GM19239 (cell line): ENCODE data around the gene TYSND1.
A peak's percentile ranks its signal among the peaks of the same experiment; 100 is the strongest.
"Not testable (repeated sequence)": the region's sequence is repeated elsewhere in the genome, so short reads cannot be mapped to it uniquely, and the experiment has no call there.

Source experiments
- DNase-seq: peaks from one replicate; pipeline ENCODE4 v3.0.0; 2011; ENCODE audit warnings: low spot score; ENCODE audit not compliant: insufficient read length
- FAIRE-seq: peaks from 2 replicates; lab custom pipeline; 2011; peaks lifted over from hg19 to GRCh38; lab: Jason Lieb, UNC

The TYSND1 gene

DNA sequence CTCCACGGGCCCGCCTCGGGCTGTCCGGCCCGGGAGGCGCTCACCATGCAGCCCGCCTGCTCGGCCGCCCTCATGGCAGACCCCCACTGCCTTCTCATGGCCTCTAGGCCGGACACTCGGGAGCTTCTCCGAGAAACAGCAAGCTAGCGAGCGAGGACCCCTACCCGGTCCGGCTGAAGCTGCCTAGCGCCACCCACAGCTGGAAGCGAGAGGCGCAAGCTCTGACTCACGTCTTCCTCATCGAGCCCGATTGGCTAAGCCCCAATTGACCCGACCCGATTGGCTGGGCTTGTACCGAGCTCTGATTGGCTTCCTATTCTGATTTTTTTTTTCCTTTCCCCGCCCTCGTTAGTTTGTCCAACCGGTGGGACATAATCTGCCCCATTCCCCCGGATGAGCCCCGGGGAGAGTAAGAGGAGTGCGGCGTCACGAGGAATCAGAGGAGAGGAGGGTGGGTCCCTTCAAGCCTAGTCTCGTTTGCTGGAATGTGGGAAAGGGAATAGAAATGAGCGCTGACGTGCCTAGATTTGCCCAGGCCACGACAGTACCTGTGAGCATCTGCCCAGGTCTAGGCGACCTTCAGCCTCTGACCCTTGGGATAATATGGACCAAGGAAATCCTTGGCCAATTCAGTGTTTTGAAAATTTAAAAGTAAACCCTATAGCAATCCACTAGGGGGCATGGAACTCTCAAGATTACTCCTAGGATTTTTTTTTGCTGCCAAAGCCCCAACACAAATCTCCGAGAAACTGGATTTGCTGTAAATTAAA, at the start of gene TYSND1:
TYSND1 (minus strand) TSS at position 212 of the 770 bp plus-strand sequence; CDS start at position 98, 114 bp downstream.
- DNase-seq (peak; percentile 96), FAIRE-seq (peak; percentile 97)

GRCh38 chr10:70193391-70193844, 46.9 kb upstream of the TYSND1 start:
- FAIRE-seq: no peak
- no peak for DNase-seq

- no peak for FAIRE-seq
- no peak for DNase-seq
Measured at GRCh38 chr10:70192326-70192968, 45.9 kb upstream of the TYSND1 start.

DNA sequence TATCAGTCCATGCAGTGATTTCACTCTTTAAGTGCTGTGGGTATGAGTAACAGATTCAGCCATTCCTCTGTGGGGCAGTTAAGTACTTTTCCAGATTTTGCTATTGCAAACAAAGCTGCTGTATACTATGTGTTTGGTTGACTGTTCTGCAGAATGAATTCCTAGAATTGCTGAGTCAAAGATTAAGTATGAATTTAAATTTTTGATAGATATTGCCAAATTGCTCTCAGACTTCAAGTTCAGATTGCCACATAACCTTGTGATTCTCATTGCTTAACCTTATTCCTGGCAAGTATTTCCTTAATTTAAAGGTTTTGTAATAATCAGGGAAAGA, 45.4 kb upstream of the TYSND1 start:
- FAIRE-seq: no peak
- no peak for DNase-seq

DNA sequence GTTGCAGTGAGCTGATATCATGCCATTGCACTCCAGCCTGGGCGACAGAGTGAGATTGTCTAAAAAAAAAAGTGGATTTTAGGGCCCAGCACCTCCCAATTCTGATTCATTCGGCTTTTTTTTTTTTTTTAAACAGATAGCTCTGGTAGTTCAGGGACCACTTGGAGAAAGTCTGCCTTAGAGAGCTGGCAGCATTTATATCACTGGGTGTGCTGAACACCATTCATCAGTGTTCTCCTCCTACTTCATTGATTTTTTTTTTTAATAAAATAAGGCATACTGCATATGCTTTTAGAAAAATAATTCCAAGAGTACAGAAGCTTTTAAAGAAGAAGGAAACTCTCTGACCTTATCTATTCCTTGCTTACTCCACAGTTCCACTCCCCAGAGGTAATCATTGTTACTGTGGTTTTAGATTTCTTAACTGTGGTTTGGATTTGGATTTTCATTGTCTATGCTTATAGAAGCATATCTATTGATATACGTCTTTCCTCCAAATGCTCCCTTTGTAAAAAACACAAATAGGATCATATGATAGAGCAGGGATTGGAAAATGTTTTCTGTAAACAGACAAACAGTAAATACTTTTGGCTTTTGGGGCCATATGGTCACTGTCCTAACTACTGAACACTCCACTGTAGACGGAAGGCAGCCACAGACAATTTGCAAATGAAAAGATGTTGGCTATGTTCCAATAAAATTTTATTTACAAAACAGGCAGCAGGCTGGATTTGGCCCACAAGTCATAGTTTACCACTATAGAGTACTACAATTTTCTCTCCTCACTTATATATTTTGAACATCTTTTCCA, 44.9 kb upstream of the TYSND1 start:
- FAIRE-seq (no peak), DNase-seq (no peak)

DNA sequence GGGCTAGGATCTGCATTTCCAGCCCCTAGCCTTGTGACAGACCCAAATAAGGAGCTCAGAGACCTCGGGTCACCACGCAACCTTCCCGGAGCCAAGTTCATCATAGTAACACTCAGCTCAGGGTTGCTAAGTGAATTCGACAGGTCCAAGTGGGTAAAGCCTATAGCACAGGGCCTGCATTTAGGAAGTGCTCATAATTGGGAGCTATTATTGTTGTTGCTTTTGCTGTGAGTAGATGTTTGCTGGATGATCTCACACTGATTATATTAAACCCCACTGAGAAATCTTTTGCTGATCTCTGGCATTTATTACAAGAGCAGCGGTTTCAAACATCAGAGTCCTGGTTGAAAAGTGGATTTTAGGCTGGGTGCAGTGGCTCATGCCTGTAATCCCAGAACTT, 44.1 kb upstream of the TYSND1 start:
- DNase-seq (no peak), FAIRE-seq (no peak)

GRCh38 chr10:70190102-70190501, 43.6 kb upstream of the TYSND1 start:
- FAIRE-seq (no peak), DNase-seq (no peak)

GRCh38 chr10:70188768-70189167, 42.3 kb upstream of the TYSND1 start:
- no peak for DNase-seq
- no peak for FAIRE-seq

DNA sequence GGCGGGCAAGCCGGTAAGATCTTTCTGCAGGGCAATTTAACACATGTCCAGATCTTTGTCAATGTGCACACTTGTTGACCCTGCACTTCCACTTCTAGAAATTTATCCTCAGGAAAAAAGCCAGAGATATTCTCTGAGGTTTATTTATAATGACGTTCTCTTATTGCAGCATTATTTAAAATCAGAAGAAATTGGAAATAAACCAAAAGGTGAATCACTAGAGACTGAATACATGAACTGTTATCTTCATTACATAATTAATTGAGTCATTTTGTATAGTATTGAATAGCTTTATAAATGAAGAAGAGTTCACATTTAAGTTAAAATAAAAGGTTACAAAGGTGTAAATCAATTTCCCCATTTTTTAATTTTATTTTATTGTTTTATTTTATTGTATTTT, 40.1 kb upstream of the TYSND1 start:
- DNase-seq: no peak
- FAIRE-seq: no peak

DNA sequence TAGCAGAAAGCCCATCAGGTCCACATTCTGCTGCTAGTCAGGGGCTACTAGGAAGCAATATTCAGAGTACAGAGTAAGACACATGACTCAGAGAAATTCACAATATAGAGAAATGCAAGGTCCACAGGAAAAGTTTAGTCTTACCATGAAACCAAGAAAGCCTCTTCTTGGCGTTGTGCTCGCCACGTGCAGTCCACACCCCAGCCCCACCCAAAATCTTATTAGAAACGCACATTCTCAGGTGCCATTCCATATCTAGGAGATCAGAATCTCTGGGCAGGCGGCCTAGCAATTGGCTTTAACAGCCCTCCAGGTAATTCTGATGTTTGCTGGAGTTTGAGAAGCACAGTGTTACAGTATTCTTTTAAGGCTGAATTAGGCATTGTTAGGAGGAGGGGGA, 39.6 kb upstream of the TYSND1 start:
- DNase-seq: no peak
- FAIRE-seq: no peak

GRCh38 chr10:70183304-70183703, 36.8 kb upstream of the TYSND1 start:
- no peak for DNase-seq
- no peak for FAIRE-seq

DNA sequence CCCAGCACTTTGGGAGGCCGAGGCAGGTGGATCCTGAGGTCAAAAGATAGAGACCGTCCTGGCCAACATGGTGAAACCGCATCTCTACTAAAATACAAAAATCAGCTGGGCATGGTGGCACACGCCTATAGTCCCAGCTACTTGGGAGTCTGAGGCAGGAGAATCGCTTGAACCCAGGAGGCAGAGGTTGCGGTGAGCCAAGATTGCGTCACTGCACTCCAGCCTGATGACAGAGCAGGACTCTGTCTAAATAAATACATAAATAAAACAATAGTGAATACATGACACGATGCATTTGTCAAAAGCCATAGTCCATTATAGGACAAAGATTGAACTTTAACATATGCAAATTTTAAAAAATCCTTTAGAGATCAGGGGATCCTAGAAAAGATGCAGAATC, 32.7 kb upstream of the TYSND1 start:
- FAIRE-seq, DNase-seq: not testable (repeated sequence)

- no peak for FAIRE-seq
- DNase-seq: no peak
Measured at GRCh38 chr10:70178139-70178725, 31.7 kb upstream of the TYSND1 start.

DNA sequence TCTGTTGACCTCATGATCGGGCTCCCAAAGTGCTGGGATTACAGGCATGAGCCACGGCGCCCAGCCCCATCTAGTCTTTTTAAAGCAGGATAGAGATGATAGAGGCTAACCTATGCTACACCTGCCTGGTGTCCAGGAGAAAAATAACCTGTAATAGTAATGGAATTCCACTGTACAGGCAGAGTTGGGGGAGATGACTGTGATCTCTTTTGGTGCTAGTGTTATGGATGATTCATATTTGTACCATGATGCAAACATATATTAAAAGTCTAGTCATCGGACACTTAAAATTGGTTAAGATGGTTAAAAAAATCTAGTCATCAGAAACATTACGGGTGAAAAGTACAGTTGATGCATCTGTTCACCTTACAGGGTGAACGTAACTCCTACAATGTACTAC, 29.9 kb upstream of the TYSND1 start:
- FAIRE-seq (no peak), DNase-seq (no peak)

DNA sequence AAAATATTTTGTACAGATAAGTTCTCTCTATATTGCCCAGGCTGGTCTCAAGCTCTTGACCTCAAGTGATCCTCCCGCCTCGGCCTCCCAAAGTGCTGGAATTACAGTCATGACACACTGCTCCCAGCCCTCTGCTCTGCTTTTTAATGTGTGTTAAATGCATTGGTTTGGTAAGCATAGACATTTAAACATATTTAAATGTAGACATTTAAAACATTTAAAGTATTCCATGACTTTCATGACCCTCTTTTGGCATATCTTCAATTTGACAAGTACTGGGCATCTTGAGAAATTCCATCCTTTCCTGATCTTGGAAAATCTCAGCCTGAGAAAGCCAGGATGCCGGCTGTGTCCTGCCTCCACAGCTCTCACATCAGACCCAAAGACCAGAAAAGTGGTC, 29.0 kb upstream of the TYSND1 start:
- FAIRE-seq (no peak), DNase-seq (no peak)

- FAIRE-seq (peak; percentile 64), DNase-seq (no peak)
Measured at GRCh38 chr10:70174058-70174741, 27.7 kb upstream of the TYSND1 start.

GRCh38 chr10:70169649-70170364, 23.3 kb upstream of the TYSND1 start:
- FAIRE-seq (no peak), DNase-seq (no peak)

GRCh38 chr10:70169011-70169410, 22.5 kb upstream of the TYSND1 start:
- no peak for FAIRE-seq
- no peak for DNase-seq

DNA sequence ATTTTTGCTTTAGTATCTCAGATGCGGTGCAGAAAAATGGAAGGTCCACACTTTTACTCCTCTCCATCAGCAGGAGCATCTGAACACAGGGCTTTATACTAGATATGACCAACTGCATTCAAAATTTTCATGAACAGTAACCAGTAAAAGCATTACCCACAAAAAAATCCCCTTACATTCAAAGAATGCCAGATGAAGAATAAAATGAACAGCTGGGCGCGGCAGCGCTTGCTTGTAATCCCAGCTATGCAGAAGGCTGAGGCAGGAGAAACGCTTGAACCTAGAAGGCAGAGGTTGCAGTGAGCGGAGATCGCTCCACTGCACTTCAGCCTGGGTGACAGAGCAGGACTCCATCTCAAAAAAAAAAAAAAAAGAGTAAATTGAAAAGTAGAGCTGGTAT, 20.7 kb upstream of the TYSND1 start:
- no peak for FAIRE-seq

More for the DNA sequence above, 20.7 kb upstream of the TYSND1 start:
- DNase-seq: no peak
